GM19351 (cell line): ENCODE results near the gene ST3GAL3.

ENCODE experiments used
- ATAC-seq: cut with Tn5 transposase; IDR thresholded peaks from one replicate; pipeline ENCODE4 v1.9.1; 2021; ENCODE audit warnings: mild to moderate bottlenecking, moderate library complexity; ENCODE audit not compliant: unreplicated experiment

The ST3GAL3 gene

GRCh38 chr1:43844114-43844513, 136.8 kb downstream of the ST3GAL3 start:
- no peak for ATAC-seq

GRCh38 chr1:43847290-43847689, 140.0 kb downstream of the ST3GAL3 start:
- no peak for ATAC-seq

- no peak for ATAC-seq
Measured at GRCh38 chr1:43847882-43848281, 140.5 kb downstream of the ST3GAL3 start.

GRCh38 chr1:43849670-43850069, 142.3 kb downstream of the ST3GAL3 start:
- no peak for ATAC-seq

GRCh38 chr1:43850591-43851233, 143.4 kb downstream of the ST3GAL3 start:
- no peak for ATAC-seq

GRCh38 chr1:43851561-43852338, 144.4 kb downstream of the ST3GAL3 start:
- ATAC-seq = no peak

- no peak for ATAC-seq
Measured at GRCh38 chr1:43853161-43853921, 146.0 kb downstream of the ST3GAL3 start.

GRCh38 chr1:43854473-43854872, 147.1 kb downstream of the ST3GAL3 start:
- ATAC-seq = no peak

- no peak for ATAC-seq
Measured at GRCh38 chr1:43856188-43856587, 148.9 kb downstream of the ST3GAL3 start.

GRCh38 chr1:43857163-43857562, 149.8 kb downstream of the ST3GAL3 start:
- no peak for ATAC-seq

- ATAC-seq = no peak
Measured at GRCh38 chr1:43858324-43858723, 151.0 kb downstream of the ST3GAL3 start.

- ATAC-seq = no peak
Measured at GRCh38 chr1:43861337-43861736, 154.0 kb downstream of the ST3GAL3 start.

- no peak for ATAC-seq
Measured at GRCh38 chr1:43861988-43862735, 154.8 kb downstream of the ST3GAL3 start.

GRCh38 chr1:43864111-43865045, 157.0 kb downstream of the ST3GAL3 start:
- no peak for ATAC-seq

GRCh38 chr1:43866201-43866600, 158.9 kb downstream of the ST3GAL3 start:
- ATAC-seq = no peak

GRCh38 chr1:43867976-43868740, 160.8 kb downstream of the ST3GAL3 start:
- no peak for ATAC-seq

GRCh38 chr1:43868741-43869067, 161.4 kb downstream of the ST3GAL3 start:
- ATAC-seq = no peak

GRCh38 chr1:43870306-43870705, 163.0 kb downstream of the ST3GAL3 start:
- ATAC-seq = no peak

GRCh38 chr1:43871181-43871910, 164.0 kb downstream of the ST3GAL3 start:
- ATAC-seq = no peak
